Heart right ventricle (tissue), 16 donors: ENCODE results near the gene BRD3OS. TPM values are rescaled to one million over a fixed set of nuclear protein-coding genes. Genes with fewer than 3 reads are reported as not detected.

ENCODE experiments used
- ATAC-seq, 8 donors: fragments of 200-7000 bp; cut with Tn5 transposase; one replicate each; pipeline ENCODE4 v1.9.1; 2020; ENCODE audit warnings: mild to moderate bottlenecking in 8 of 8, moderate library complexity in 8 of 8, moderate number of reproducible peaks in 1 of 8
- DNase-seq, 2 donors: peaks; one replicate each; pipeline ENCODE4 v3.0.0-alpha.2; 2020
- H3K27ac ChIP-seq, 10 donors: fragments of 200-600 bp; sonication (generic) in 2 of 10; one replicate each; pipeline versions ENCODE4 v1.5.0 to v1.8.0; 2020 to 2022; ENCODE audit warnings: mild to moderate bottlenecking in 3 of 10
- H3K27me3 ChIP-seq, 7 donors: fragments of 200-600 bp; one replicate each; pipeline ENCODE4 v1.8.0; 2021 to 2022; ENCODE audit warnings: mild to moderate bottlenecking in 2 of 7
- H3K36me3 ChIP-seq, 9 donors: fragments of 200-600 bp; sonication (generic) in 1 of 9; one replicate each; pipeline versions ENCODE4 v1.5.0 to v1.8.0; 2020 to 2022; ENCODE audit warnings: mild to moderate bottlenecking in 2 of 9
- H3K4me1 ChIP-seq, 9 donors: fragments of 200-600 bp; sonication (generic) in 1 of 9; one replicate each; pipeline versions ENCODE4 v1.5.0 to v1.8.0; 2020 to 2022; ENCODE audit warnings: mild to moderate bottlenecking in 4 of 9
- H3K4me3 ChIP-seq, 10 donors: fragments of 200-600 bp; sonication (generic) in 2 of 10; one replicate each; pipeline versions ENCODE4 v1.5.0 to v1.8.0; 2020 to 2022; ENCODE audit warnings: mild to moderate bottlenecking in 7 of 10, moderate library complexity in 2 of 10
- H3K9me3 ChIP-seq, 11 donors: fragments of 200-600 bp in 10 of 11; sonication (generic) in 2 of 11; one replicate each; pipeline versions ENCODE4 v1.5.0 to v1.8.0; 2013 to 2022; ENCODE audit warnings: mild to moderate bottlenecking in 2 of 11, control low read depth in 1 of 11, moderate library complexity in 1 of 11
- WGBS, 2 donors: extraction: QIAGEN DNeasy Blood & Tissue Kit; methylation state at CpG; one replicate each; pipeline ENCODE4 v1.1.7; 2013; ENCODE audit warnings: inconsistent platforms in 1 of 2; 5-methylcytosine and 5-hydroxymethylcytosine counted together
- intact Hi-C, 10 donors: fragments of 100-400 bp; cut with DNase I; formaldehyde crosslinking; loops; one replicate each; pipeline versions ENCODE4 v1.11.1 to v1.14.2; 2022
- polyA plus RNA-seq, 2 donors: library from polyadenylated mRNA; stranded (reverse); fragments of 200-250 nt; gene quantifications; one replicate each; pipeline ENCODE4 v1.2.3, GENCODE V29; 2013
- total RNA-seq, 10 donors: library from RNA; stranded (reverse); fragmentation: NEBNext Ultra II Directional in 3 of 10; extraction: Animal tissue kit (Norgen Biotek cat#: 25700) in 3 of 10; gene quantifications; one replicate each; pipeline versions ENCODE4 v1.2.1 to v1.2.4, GENCODE V29; 2021 to 2023
- TF ChIP-seq, protein P1 (sequence below), 9 donors: fragments of 200-600 bp; sonication (generic) in 2 of 9; IDR thresholded peaks; one replicate each; pipeline versions ENCODE4 v1.5.0 to v1.8.0; 2021 to 2022; ENCODE audit warnings: antibody characterized with exemption in 9 of 9, mild to moderate bottlenecking in 5 of 9, moderate library complexity in 1 of 9
- donor health status: Arrhythmogenic right ventricular cardiomyopathy.
- donor health status: ischemic (EF 13 %, LVEDD 7.1; RV severe dilation, severe dysfunction).
- donor health status: healthy with polysubstance abuse.
- donor health status: DM: no; HTN: yes; CAD: no.
- donor health status: DM: no; HTN: no; CAD: no.
- donor health status: ischemic (EF 25% LVEDD 6.9; RV normal size, moderate dysfunction).
- donor health status: ischemic (EF 25% LVEDD 5.7; RV mildly dilated, moderate dysfunction).
- donor health status: healthy.
- donor health status: DM: yes; HTN: yes; CAD: no.
- donor health status: Ischemic cardiomyopathy.
- donor health status: ischemic (EF 35%, LVEDD 5.7; RV mildly dilated, moderate dysfunction).
- donor health status: nonischemic (EF 11% LVEDD 7.7; RV severe dilation, severe dysfunction).
- donor health status: DM: yes; HTN: yes; CAD: no.
- donor health status: PGD.
- donor health status: ischemic (EF 29% LVEDD 5.4; RV normal size, mild dysfunction).
- donor health status: nonischemic (EF 23%, LVEDD 6.1; RV moderate dilation, normal function).

The BRD3OS gene
- total and polyA plus RNA-seq, 12 donors, result 4.1 to 11.6 (median 7.0) TPM

DNA sequence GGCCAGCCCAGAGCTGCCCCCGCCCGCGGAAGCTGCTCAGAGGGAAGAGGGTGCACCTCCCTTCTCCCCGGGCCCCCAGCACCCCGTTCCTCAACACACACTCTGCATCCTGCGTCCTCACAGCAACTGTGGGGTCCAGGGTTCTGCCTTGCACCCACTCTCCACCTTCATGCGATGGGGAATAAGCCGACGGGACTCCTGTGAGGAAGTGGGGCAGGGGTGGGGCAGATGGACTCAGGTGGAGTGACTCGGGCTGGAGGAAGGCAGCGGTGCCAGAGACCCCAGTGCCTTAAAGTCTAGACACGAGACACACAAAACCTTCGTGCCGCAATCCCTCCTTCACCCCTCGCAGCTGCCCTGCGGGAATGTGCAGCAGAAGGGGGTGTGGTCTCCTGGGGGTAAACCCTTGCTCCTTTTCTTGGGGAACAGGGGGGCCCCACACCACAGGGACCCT is 33.9 kb downstream of the BRD3OS start:
- no peak overlapping the region for H3K4me3 ChIP-seq
- DNase-seq (no peak), ATAC-seq (no peak)
- TF ChIP-seq, protein P1, sequence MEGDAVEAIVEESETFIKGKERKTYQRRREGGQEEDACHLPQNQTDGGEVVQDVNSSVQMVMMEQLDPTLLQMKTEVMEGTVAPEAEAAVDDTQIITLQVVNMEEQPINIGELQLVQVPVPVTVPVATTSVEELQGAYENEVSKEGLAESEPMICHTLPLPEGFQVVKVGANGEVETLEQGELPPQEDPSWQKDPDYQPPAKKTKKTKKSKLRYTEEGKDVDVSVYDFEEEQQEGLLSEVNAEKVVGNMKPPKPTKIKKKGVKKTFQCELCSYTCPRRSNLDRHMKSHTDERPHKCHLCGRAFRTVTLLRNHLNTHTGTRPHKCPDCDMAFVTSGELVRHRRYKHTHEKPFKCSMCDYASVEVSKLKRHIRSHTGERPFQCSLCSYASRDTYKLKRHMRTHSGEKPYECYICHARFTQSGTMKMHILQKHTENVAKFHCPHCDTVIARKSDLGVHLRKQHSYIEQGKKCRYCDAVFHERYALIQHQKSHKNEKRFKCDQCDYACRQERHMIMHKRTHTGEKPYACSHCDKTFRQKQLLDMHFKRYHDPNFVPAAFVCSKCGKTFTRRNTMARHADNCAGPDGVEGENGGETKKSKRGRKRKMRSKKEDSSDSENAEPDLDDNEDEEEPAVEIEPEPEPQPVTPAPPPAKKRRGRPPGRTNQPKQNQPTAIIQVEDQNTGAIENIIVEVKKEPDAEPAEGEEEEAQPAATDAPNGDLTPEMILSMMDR (IDR thresholded peaks at IDR 0.05), result no peak
- no peaks in the 10 kb centered on the region for H3K27me3 ChIP-seq
- no peaks in the 10 kb centered on the region for H3K36me3 ChIP-seq
- H3K27ac ChIP-seq, result no peak overlapping the region
- intact Hi-C loops, result no loop called here
- H3K9me3 ChIP-seq, result no peaks in the 10 kb centered on the region
- WGBS, 2 donors, result 82 to 87% methylated on average over 16 of the region's 16 CpGs
- peaks cover 43 to 93% (median 80%) of the 10 kb centered on the region in 9 donors for H3K4me1 ChIP-seq

DNA sequence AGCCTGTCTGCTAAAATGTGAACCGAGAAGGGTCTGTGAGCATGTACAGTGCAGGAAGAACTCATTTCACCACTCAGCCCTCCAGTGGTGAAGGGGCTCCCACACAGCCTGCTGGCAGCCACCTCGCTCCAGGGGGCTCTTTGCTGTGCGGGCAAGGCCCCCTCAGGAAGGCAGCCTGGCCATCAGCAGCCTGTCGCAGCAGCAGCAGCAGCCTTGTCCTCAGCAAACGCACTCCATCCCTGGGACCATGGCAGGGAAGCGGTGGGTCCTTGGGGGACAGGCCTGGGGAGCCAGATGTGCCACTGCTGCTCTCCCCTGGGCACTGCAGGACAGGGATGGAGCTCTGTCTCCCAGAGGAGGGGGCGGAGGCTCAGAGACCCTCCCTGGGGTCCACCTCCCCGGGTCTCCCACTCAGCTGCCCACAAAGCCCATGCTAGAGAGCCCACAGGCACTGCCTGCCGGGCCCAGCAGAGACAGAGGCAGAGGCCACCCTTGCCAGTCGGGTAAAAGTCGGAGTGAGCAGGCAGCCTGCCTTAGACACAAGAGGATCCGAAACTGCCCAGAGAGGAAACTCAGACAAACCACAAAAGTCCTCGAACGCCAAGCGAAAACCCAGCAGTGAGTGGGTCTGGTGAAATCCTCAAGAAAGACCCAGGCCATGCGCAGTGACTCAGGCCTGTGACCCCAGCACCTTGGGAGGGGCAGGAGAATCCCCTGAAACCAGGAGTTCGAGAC is 34.5 kb downstream of the BRD3OS start:
- Histone ChIP-seq H3K4me1 (peaks cover 43 to 99% (median 83%) of the 10 kb centered on the region in 9 donors), H3K4me3 (no peak overlapping the region), H3K9me3 (no peaks in the 10 kb centered on the region), H3K27ac (no peak overlapping the region), H3K27me3 (no peaks in the 10 kb centered on the region), H3K36me3 (no peaks in the 10 kb centered on the region)
- TF ChIP-seq, protein P1 (IDR thresholded peaks at IDR 0.05), result no peak
- 83 to 85% methylated on average over 17 of the region's 17 CpGs for WGBS, 2 donors
- ATAC-seq (no peak), DNase-seq (no peak)
- intact Hi-C loops, result loop anchor here in 1 of 10 donors (10.0 kb wide), 1 partner anchor 345 kb away; no protein-coding TSS in a partner anchor

DNA sequence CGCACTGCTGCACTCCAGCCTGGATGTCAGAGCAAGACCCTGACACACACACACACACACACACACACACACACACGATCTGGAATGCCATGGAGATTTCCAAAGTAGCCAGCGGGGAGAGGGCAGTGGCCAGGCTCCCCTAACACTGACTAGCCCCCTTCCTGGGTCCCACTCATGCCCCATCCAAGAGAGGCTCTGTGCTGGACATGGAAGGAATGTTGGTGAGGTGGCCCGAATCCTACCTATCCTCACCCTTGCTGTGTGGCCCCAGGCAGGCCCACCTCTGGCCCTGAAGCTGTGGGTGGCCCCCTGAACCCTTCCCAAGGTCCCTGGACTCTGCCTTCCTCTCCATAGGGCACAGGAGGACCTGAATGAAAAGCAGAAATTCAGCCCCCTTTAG is 35.3 kb downstream of the BRD3OS start:
- Histone ChIP-seq H3K9me3 (no peaks in the 10 kb centered on the region), H3K4me3 (no peak overlapping the region), H3K27me3 (no peaks in the 10 kb centered on the region), H3K4me1 (peaks cover 41 to 99% (median 87%) of the 10 kb centered on the region in 9 donors), H3K36me3 (no peaks in the 10 kb centered on the region), H3K27ac (no peak overlapping the region)
- DNase-seq (no peak), ATAC-seq (no peak)
- intact Hi-C loops, result loop anchor here in 1 of 10 donors (10.0 kb wide), 1 partner anchor 344 kb away; no protein-coding TSS in a partner anchor
- 75 to 77% methylated on average over 4 of the region's 4 CpGs for WGBS, 2 donors
- TF ChIP-seq, protein P1 (IDR thresholded peaks at IDR 0.05), result no peak

DNA sequence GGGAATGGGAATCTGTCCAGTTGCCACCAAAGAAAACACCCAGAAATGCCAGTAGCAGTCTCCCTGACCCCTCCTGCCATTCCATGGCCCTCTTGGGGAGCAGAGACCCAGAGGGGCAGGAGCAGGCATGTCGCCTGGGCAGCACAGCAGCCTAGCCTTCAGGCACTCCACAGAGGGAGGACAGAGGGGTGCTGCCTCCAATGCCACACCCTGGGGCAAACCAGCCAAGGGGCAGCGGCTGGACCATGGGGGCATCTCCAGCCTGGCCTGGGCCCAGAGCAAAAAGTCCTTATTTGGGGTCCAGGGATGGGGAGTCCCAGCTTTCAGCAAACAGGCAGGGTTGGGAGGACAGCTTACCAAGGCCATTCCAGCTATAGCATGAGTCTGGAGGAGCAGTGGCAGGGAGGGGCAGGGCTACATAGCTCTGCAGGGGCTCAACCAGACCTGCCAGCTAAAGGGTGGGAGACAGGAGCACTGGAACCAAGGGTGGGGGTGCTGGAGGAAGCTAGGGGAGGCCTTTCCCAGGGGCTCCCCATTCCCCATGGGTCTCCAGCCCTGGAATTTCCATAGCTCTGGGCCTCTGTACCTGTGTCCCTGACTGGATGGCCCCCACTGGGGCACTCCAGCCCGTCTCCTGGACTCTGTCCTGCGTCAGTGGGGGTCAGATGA is 35.9 kb downstream of the BRD3OS start:
- H3K27me3 ChIP-seq, result no peaks in the 10 kb centered on the region
- no peak for DNase-seq
- ATAC-seq, result no peak
- intact Hi-C loops, result loop anchor here in 1 of 10 donors (10.0 kb wide), 1 partner anchor 344 kb away; no protein-coding TSS in a partner anchor
- TF ChIP-seq, protein P1 (IDR thresholded peaks at IDR 0.05), result no peak
- no peak overlapping the region for H3K4me3 ChIP-seq
- H3K27ac ChIP-seq, result no peak overlapping the region
- peaks cover 38 to 99% (median 87%) of the 10 kb centered on the region in 9 donors for H3K4me1 ChIP-seq
- H3K9me3 ChIP-seq, result no peaks in the 10 kb centered on the region
- no peaks in the 10 kb centered on the region for H3K36me3 ChIP-seq
- 88 to 92% methylated on average over 4 of the region's 4 CpGs for whole genome bisulfite sequencing, 2 donors
